ENCODE results near the gene KCNIP4.

DNA sequence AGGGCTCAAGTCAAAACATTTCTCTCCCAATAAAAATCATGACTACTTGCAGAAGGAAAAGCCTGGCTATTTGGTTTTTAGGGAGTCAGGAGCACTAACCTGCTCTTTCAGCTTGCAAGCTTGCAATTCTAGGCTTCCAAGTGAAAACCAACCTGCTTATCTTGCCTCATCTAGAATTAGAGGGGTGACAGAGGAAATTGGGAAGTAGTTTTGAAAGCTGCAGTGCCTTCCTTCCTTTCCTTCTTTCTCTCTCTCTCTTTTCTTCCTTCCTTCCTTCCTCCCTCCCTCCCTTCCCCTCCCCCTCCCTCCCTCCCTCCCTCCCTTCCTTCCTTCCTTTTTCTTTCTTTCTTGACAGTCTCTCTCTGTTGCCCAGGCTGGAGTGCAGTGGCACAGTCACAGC, 417.5 kb downstream of the KCNIP4 start:
- TF ChIP-seq POLR2A (IDR thresholded peaks at IDR 0.05): no peak
- TF ChIP-seq, protein P1, sequence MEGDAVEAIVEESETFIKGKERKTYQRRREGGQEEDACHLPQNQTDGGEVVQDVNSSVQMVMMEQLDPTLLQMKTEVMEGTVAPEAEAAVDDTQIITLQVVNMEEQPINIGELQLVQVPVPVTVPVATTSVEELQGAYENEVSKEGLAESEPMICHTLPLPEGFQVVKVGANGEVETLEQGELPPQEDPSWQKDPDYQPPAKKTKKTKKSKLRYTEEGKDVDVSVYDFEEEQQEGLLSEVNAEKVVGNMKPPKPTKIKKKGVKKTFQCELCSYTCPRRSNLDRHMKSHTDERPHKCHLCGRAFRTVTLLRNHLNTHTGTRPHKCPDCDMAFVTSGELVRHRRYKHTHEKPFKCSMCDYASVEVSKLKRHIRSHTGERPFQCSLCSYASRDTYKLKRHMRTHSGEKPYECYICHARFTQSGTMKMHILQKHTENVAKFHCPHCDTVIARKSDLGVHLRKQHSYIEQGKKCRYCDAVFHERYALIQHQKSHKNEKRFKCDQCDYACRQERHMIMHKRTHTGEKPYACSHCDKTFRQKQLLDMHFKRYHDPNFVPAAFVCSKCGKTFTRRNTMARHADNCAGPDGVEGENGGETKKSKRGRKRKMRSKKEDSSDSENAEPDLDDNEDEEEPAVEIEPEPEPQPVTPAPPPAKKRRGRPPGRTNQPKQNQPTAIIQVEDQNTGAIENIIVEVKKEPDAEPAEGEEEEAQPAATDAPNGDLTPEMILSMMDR (IDR thresholded peaks at IDR 0.05): no peak
